Nephron progenitor cell (in vitro differentiated cells): ENCODE results near the gene DHRS13.

Experiments
- DNase-seq: peaks from one replicate; pipeline ENCODE4 v3.0.0; 2021
- H3K27ac Mint-ChIP-seq: 2 replicates; pipeline ENCODE4 v1.8.0; 2021; ENCODE audit warnings: mild to moderate bottlenecking, moderate library complexity, mixed read lengths
- H3K27me3 Mint-ChIP-seq: 2 replicates; pipeline ENCODE4 v1.8.0; 2021; ENCODE audit warnings: mild to moderate bottlenecking, low read depth, mixed read lengths; ENCODE audit not compliant: poor library complexity
- H3K36me3 Mint-ChIP-seq: 2 replicates; pipeline ENCODE4 v1.8.0; 2021; ENCODE audit warnings: low read depth, mixed read lengths
- H3K4me1 Mint-ChIP-seq: 2 replicates; pipeline ENCODE4 v1.8.0; 2021; ENCODE audit warnings: mixed read lengths
- H3K4me3 Mint-ChIP-seq: 2 replicates; pipeline ENCODE4 v1.8.0; 2021; ENCODE audit warnings: mild to moderate bottlenecking, moderate library complexity, mixed read lengths
- H3K9me3 Mint-ChIP-seq: 2 replicates; pipeline ENCODE4 v1.8.0; 2021; ENCODE audit warnings: mild to moderate bottlenecking, moderate library complexity, mixed read lengths
- TF ChIP-seq, protein P1 (sequence below): fragments of 200-600 bp; sonication (generic); IDR thresholded peaks from 2 replicates; pipeline ENCODE4 v1.5.0; 2021; ENCODE audit warnings: antibody characterized with exemption

The DHRS13 gene

DNA sequence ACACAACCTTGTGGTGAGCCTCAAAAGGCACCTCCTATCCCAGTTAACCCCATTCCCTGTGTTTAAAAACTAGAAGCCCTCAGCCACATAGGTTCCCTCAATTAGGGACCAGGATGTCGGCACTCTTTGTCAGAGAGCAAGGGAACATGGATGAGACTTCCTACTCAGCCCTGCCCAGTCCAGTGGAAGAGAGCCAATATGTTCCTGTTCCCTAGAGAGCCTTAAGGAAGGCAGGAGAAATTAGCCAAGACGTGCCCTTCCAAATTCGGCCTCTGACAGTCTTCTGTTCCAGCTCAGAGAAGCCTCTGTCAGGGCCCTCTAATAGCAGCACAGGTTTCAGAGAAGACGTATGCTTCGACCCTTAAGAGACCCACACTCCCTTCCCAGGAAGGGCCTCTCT, 14.6 kb upstream of the DHRS13 start:
- H3K4me3 Mint-ChIP-seq = no peak overlapping the region
- TF ChIP-seq, protein P1, sequence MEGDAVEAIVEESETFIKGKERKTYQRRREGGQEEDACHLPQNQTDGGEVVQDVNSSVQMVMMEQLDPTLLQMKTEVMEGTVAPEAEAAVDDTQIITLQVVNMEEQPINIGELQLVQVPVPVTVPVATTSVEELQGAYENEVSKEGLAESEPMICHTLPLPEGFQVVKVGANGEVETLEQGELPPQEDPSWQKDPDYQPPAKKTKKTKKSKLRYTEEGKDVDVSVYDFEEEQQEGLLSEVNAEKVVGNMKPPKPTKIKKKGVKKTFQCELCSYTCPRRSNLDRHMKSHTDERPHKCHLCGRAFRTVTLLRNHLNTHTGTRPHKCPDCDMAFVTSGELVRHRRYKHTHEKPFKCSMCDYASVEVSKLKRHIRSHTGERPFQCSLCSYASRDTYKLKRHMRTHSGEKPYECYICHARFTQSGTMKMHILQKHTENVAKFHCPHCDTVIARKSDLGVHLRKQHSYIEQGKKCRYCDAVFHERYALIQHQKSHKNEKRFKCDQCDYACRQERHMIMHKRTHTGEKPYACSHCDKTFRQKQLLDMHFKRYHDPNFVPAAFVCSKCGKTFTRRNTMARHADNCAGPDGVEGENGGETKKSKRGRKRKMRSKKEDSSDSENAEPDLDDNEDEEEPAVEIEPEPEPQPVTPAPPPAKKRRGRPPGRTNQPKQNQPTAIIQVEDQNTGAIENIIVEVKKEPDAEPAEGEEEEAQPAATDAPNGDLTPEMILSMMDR = no peak
- H3K9me3 Mint-ChIP-seq = no peaks in the 10 kb centered on the region
- no peak for DNase-seq
- H3K27ac Mint-ChIP-seq = peak overlapping the region; percentile 39
- H3K36me3 Mint-ChIP-seq = peaks cover 77% of the 10 kb centered on the region
- H3K4me1 Mint-ChIP-seq = no peaks in the 10 kb centered on the region
- peaks cover 2% of the 10 kb centered on the region for H3K27me3 Mint-ChIP-seq

GRCh38 chr17:28917029-28917428, 14.2 kb upstream of the DHRS13 start:
- peaks cover 80% of the 10 kb centered on the region for H3K36me3 Mint-ChIP-seq
- H3K27ac Mint-ChIP-seq = peak overlapping the region; percentile 39
- H3K4me1 Mint-ChIP-seq = no peaks in the 10 kb centered on the region

GRCh38 chr17:28916302-28916934, 13.5 kb upstream of the DHRS13 start:
- no peaks in the 10 kb centered on the region for H3K4me1 Mint-ChIP-seq
- TF ChIP-seq, protein P1 = peak; percentile 61
- no peak overlapping the region for H3K4me3 Mint-ChIP-seq
- peaks cover 77% of the 10 kb centered on the region for H3K36me3 Mint-ChIP-seq
- H3K27me3 Mint-ChIP-seq = peaks cover 2% of the 10 kb centered on the region
- H3K27ac Mint-ChIP-seq = peak overlapping the region; percentile 20
- peak; percentile 42 for DNase-seq
- H3K9me3 Mint-ChIP-seq = no peaks in the 10 kb centered on the region

More at GRCh38 chr17:28917029-28917428, 14.2 kb upstream of the DHRS13 start:
- peaks cover 2% of the 10 kb centered on the region for H3K27me3 Mint-ChIP-seq
- no peak for DNase-seq
- no peaks in the 10 kb centered on the region for H3K9me3 Mint-ChIP-seq
- TF ChIP-seq, protein P1 = no peak
- H3K4me3 Mint-ChIP-seq = no peak overlapping the region

DNA sequence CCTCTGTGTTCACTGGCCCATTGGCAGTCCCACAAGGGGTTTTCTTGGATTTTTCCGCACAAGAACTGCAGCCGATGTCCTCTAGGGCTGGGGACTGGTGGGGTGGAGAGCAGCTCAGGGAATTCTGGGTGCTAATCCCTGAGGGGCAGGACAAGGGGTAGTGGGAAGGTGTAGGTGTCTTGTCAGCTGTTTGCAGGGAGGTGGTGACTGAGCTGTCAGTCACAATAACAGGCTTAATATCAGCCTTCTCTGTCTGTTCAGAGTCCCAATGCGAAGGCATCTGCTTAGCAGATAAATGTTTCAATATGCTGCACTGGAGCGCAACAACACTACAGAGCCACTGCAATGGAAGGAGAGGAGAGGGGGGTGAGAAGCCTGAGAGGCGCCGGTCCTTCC, 10.1 kb upstream of the DHRS13 start:
- no peaks in the 10 kb centered on the region for H3K4me1 Mint-ChIP-seq
- TF ChIP-seq, protein P1 = no peak
- peaks cover 2% of the 10 kb centered on the region for H3K27me3 Mint-ChIP-seq
- peak overlapping the region; percentile 35 for H3K27ac Mint-ChIP-seq
- H3K9me3 Mint-ChIP-seq = no peaks in the 10 kb centered on the region
- no peak overlapping the region for H3K4me3 Mint-ChIP-seq
- peaks cover 81% of the 10 kb centered on the region for H3K36me3 Mint-ChIP-seq
- DNase-seq = no peak

DNA sequence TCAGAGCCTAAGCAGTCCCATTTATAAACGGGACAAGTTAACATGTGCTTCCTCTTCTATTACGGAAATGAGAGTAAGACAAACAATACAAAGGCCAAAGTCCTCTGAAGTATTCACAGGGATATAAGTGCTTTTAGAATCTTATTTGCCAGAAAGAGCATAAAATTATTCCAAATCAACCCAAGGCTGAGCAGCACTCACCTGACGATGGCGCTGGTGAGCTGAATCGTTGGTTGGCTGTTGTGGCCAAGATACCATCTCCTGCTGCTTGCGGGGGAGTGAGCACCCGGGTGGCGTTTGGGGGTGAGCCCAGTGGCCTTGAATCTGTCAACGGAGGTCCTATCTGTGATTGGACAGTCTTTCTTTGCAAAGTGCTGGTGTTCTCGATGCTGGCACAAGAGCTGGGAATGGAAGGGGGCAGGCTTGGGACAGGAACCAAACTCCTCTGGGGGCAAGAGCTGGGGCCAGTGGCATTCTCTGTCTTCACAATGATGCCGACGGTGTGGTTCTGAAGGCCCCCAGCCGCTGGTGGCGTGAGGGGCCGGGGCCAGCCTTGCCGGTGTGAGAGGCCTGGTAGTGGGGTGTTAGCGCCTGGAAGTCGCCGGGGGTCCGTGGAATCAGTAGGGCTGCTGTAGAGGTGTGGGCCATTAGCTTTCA, 9.5 kb upstream of the DHRS13 start:
- H3K9me3 Mint-ChIP-seq = no peaks in the 10 kb centered on the region
- H3K4me3 Mint-ChIP-seq = no peak overlapping the region
- peaks cover 2% of the 10 kb centered on the region for H3K27me3 Mint-ChIP-seq
- H3K4me1 Mint-ChIP-seq = no peaks in the 10 kb centered on the region
- TF ChIP-seq, protein P1 = no peak
- peaks cover 76% of the 10 kb centered on the region for H3K36me3 Mint-ChIP-seq
- DNase-seq = no peak
- peak overlapping the region; percentile 48 for H3K27ac Mint-ChIP-seq
